GM12892 (cell line): ENCODE data around the gene SMARCAL1.

Experiments used
- POLR2A ChIP-seq: IDR thresholded peaks from 2 replicates; pipeline ENCODE4 v1.6.1; 2011; ENCODE audit warnings: low read depth, low read length, control low read depth
- POLR2AphosphoS5 ChIP-seq: IDR thresholded peaks from 2 replicates; pipeline ENCODE4 v1.6.1; 2011; ENCODE audit warnings: low read depth, low read length, control low read depth
- TAF1 ChIP-seq: IDR thresholded peaks from 2 replicates; pipeline ENCODE4 v1.6.1; 2011; ENCODE audit warnings: low read depth, mild to moderate bottlenecking, control low read depth, low read length, borderline replicate concordance

GRCh38 chr2:216414772-216415319 is 2.6 kb downstream of the SMARCAL1 start:
- TF ChIP-seq POLR2A (no peak), POLR2AphosphoS5 (no peak), TAF1 (no peak)
